Retinal pigment epithelial cell (primary cell): ENCODE results near the gene GBGT1.
A peak's percentile ranks its signal among the peaks of the same experiment; 100 is the strongest.

Source experiments
- DNase-seq: peaks from one replicate; pipeline ENCODE4 v3.0.0-alpha.2; 2010; ENCODE audit warnings: low read depth
- H3K4me3 ChIP-seq: 2 replicates; pipeline ENCODE4 v1.5.1; 2011; ENCODE audit warnings: mild to moderate bottlenecking, low read length, control low read depth, moderate library complexity
- TF ChIP-seq, protein P1 (sequence below): conservative IDR thresholded peaks from 2 replicates; pipeline ENCODE4 v1.5.1; 2011; ENCODE audit warnings: low read depth, low read length, control low read depth, inconsistent platforms

GBGT1 gene

DNA sequence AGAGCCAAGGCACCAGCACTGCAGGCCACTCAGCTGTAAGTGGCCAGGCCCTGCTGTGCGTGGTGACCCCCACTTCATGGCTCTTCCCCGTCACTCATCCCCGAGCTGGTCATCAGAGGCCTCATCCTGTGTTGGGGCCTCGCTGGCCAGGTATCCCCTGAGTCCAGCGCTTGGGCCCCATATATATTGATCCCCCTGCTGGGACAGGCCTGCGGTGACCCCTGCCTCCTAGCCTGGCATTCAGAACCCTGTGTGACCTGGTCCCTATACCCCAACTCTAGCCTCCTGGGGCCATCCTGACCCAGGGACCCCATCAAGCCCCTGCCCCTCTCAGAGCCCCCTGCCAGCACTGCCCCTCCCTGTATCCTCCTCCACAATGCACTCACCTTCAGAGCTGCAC lies 12.7 kb downstream of the GBGT1 start:
- no peak overlapping the region for H3K4me3 ChIP-seq
- TF ChIP-seq, protein P1, sequence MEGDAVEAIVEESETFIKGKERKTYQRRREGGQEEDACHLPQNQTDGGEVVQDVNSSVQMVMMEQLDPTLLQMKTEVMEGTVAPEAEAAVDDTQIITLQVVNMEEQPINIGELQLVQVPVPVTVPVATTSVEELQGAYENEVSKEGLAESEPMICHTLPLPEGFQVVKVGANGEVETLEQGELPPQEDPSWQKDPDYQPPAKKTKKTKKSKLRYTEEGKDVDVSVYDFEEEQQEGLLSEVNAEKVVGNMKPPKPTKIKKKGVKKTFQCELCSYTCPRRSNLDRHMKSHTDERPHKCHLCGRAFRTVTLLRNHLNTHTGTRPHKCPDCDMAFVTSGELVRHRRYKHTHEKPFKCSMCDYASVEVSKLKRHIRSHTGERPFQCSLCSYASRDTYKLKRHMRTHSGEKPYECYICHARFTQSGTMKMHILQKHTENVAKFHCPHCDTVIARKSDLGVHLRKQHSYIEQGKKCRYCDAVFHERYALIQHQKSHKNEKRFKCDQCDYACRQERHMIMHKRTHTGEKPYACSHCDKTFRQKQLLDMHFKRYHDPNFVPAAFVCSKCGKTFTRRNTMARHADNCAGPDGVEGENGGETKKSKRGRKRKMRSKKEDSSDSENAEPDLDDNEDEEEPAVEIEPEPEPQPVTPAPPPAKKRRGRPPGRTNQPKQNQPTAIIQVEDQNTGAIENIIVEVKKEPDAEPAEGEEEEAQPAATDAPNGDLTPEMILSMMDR: no peak
- DNase-seq: no peak

DNA sequence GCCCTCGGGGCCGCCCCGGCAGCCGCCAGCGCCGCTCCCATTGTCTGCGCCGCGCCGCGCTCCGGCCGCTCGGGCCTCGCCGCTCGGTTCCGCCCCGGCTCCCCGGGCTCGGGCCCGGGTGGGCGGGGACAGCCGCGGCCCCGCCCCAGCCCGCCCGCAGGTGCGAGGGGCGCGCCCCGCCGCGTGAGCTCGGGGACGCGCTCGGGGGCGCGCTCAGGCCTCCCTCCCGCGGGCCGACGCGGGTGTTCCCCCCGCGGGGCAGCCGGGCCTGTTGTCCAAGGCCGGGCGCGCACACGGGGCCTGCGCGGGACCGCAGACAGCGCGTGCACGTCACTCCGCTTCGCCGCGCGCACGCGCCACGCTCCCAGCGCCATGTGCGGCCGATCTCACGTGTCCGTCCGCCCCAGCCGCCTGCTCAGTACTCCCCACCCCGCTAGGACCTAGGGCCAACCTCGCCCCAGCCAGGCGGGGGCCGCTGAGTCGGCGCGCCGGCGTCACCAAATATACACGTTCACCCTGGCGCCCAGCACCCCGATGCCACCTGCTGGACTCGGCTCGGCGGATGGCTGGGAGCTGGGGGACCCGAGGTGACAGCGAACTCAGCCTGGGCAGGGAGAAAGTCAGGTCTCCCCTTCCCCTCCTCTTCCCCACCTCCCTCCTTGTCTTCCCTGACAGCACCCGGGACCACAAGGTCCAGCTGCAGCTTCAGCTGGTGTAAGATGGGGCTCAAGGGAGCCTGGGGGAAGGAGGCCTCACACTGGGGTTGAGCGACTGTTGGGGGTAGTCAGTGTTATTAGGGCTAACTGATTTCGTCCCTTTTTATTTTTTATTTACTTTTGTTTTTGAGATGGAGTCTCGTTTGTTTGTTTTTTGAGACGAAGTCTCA lies 14.3 kb downstream of the GBGT1 start:
- TF ChIP-seq, protein P1: peak; percentile 24
- DNase-seq: peak; percentile 55
- peak overlapping the region; percentile 42 for H3K4me3 ChIP-seq

DNA sequence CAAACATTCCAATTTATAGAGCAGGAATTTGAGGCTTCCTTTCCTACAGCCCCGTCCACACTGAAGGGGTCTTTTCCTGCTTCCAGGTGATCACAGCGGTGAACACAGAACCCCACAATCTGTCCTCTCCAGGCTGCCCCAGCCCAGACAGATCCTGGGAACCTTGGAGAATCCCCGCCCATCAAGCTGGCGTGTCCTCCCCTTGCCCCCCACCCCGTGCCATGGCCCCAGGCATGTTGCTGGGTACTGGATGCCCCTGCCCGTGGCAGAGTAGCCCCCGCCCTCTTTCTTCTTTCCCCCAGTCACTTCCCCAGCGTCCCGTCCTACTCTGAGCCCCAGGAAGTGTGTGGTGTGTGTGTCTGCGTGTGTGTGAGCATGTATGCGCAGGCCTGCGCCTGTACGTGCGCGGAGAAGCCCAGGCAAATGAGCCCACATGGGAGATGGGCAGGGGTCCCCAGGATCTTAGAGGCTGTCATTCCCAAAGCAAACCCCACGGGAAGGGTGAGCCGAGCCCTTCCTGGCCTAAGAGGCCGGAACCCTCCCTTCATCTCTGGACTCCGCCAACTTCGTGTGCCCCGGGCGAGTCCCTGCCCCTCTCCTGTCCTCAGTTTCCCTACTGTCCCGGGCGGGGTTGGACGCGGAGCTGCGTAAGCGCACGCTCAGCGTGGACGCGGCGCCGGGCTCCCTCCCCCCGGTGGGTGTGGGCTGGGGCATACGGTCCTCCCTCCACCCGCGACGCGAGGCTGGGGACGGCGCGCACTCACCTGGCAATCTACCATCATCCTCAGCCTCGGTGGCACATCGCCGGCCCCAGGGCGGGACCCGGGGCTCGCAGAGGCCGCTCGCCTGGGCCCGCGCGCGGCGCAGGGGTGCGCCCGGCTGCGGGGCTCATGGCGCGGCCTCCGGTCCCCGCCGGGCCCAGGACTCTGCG lies 15.2 kb downstream of the GBGT1 start:
- TF ChIP-seq, protein P1: no peak
- peak overlapping the region; percentile 79 for H3K4me3 ChIP-seq
- no peak for DNase-seq

- TF ChIP-seq, protein P1: peak; percentile 98
- H3K4me3 ChIP-seq: peak overlapping the region; percentile 79
- DNase-seq: no peak
Observed at GRCh38 chr9:133147412-133148198, 16.1 kb downstream of the GBGT1 start.

- no peak overlapping the region for H3K4me3 ChIP-seq
- DNase-seq: no peak
- TF ChIP-seq, protein P1: no peak
Observed at GRCh38 chr9:133146746-133147411, 16.8 kb downstream of the GBGT1 start.
